GM19035 (cell line): ENCODE data around the gene PTTG2.
"Not testable (repeated sequence)": the region's sequence is repeated elsewhere in the genome, so short reads cannot be mapped to it uniquely, and the experiment has no call there.

Source experiments
- ATAC-seq: cut with Tn5 transposase; IDR thresholded peaks from one replicate; pipeline ENCODE4 v1.9.1; 2021; ENCODE audit not compliant: unreplicated experiment

Gene PTTG2

GRCh38 chr4:37953620-37954293 lies 6.4 kb upstream of the PTTG2 start:
- no peak for ATAC-seq

- no peak for ATAC-seq
Measured at GRCh38 chr4:37956941-37957340, 3.3 kb upstream of the PTTG2 start.

- ATAC-seq = no peak
Measured at GRCh38 chr4:37958932-37959331, 1.3 kb upstream of the PTTG2 start.

GRCh38 chr4:37960679-37961450 lies 667 bp downstream of the PTTG2 start:
- no peak for ATAC-seq

GRCh38 chr4:37964734-37965457 lies 4.7 kb downstream of the PTTG2 start:
- ATAC-seq = no peak

- ATAC-seq = no peak
Measured at GRCh38 chr4:37966044-37966443, 5.8 kb downstream of the PTTG2 start.

GRCh38 chr4:37967736-37968135 lies 7.5 kb downstream of the PTTG2 start:
- ATAC-seq = no peak

GRCh38 chr4:37968747-37969146 lies 8.5 kb downstream of the PTTG2 start:
- ATAC-seq = no peak

GRCh38 chr4:37970702-37971101 lies 10.5 kb downstream of the PTTG2 start:
- ATAC-seq = no peak

GRCh38 chr4:37971202-37971601 lies 11.0 kb downstream of the PTTG2 start:
- no peak for ATAC-seq

GRCh38 chr4:37973441-37973840 lies 13.2 kb downstream of the PTTG2 start:
- no peak for ATAC-seq

GRCh38 chr4:37975321-37975822 lies 15.2 kb downstream of the PTTG2 start:
- ATAC-seq = not testable (repeated sequence)

- no peak for ATAC-seq
Measured at GRCh38 chr4:37976507-37976906, 16.3 kb downstream of the PTTG2 start.

- ATAC-seq = peak; percentile 83
Measured at GRCh38 chr4:37976991-37977470, 16.8 kb downstream of the PTTG2 start.

GRCh38 chr4:37977471-37978247 lies 17.5 kb downstream of the PTTG2 start:
- ATAC-seq = peak; percentile 68

- ATAC-seq = peak; percentile 19
Measured at GRCh38 chr4:37978248-37978924, 18.2 kb downstream of the PTTG2 start.

GRCh38 chr4:37980246-37980645 lies 20.0 kb downstream of the PTTG2 start:
- no peak for ATAC-seq

- no peak for ATAC-seq
Measured at GRCh38 chr4:37981425-37981824, 21.2 kb downstream of the PTTG2 start.

GRCh38 chr4:37981844-37982720 lies 21.9 kb downstream of the PTTG2 start:
- ATAC-seq = no peak
